T-helper 2 cell (primary cell): ENCODE results near the gene THY1.

ENCODE experiments used
- DNase-seq, 5 experiments: peaks; one replicate each; pipeline versions ENCODE4 v3.0.0 to v3.0.0-alpha.2; 2012 to 2022

Gene THY1

GRCh38 chr11:119381181-119381988 lies 41.6 kb downstream of the THY1 start, which contains the start of gene USP2:
TSS of gene USP2 (minus strand) at chr11:119381690. CDS start at chr11:119373480, 8,210 bp downstream.
- peak; percentile 92 to 97 (median 96) for DNase-seq

GRCh38 chr11:119380827-119381180 lies 42.2 kb downstream of the THY1 start:
- DNase-seq: no peak

- no peak for DNase-seq
Measured at GRCh38 chr11:119380160-119380826, 42.7 kb downstream of the THY1 start.

- no peak for DNase-seq
Measured at GRCh38 chr11:119378851-119379465, 44.0 kb downstream of the THY1 start.

- no peak for DNase-seq
Measured at GRCh38 chr11:119377961-119378667, 44.9 kb downstream of the THY1 start.

- no peak for DNase-seq
Measured at GRCh38 chr11:119377112-119377901, 45.7 kb downstream of the THY1 start.

GRCh38 chr11:119376197-119376847 lies 46.6 kb downstream of the THY1 start:
- no peak for DNase-seq

- no peak for DNase-seq
Measured at GRCh38 chr11:119375337-119376196, 47.4 kb downstream of the THY1 start.

- no peak for DNase-seq
Measured at GRCh38 chr11:119374632-119375336, 48.2 kb downstream of the THY1 start.

- peak in 2 of 5 experiments; percentile 32 to 39 for DNase-seq
Measured at GRCh38 chr11:119373921-119374631, 48.9 kb downstream of the THY1 start.

GRCh38 chr11:119373059-119373920 lies 49.7 kb downstream of the THY1 start:
- no peak for DNase-seq

- DNase-seq: no peak
Measured at GRCh38 chr11:119372260-119373058, 50.5 kb downstream of the THY1 start.

GRCh38 chr11:119371778-119372182 lies 51.2 kb downstream of the THY1 start:
- no peak for DNase-seq

GRCh38 chr11:119371067-119371601 lies 51.8 kb downstream of the THY1 start:
- DNase-seq: no peak

- peak in 2 of 5 experiments; percentile 49 to 56 for DNase-seq
Measured at GRCh38 chr11:119370486-119371046, 52.4 kb downstream of the THY1 start.

GRCh38 chr11:119369132-119369925 lies 53.6 kb downstream of the THY1 start:
- DNase-seq: no peak
